Measurements from ENCODE around the gene FREM3.

FREM3 gene

DNA sequence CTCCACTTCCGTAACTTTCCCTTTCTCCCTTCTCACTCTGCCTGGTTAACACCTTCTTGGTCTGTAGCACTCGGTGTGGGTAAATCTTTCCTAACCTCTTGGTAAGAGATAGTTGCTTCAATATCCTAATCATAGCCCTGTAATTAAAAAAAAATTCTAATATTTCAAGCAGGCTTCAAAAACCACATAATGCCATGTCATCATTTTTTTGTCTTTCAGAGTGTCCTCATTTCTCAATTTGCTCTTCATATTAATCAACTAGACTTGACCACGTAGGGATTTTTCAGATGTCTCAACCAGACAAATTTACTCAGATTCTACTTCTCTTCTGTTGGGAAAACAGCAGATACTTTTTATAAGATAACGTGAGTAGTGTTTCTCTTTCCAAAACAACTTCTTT, 91.0 kb downstream of the FREM3 start:
- no peaks in the 10 kb centered on the region for H4K20me1 ChIP-seq (ENCODE audit: insufficient read depth, low read length)
- H3K79me2 ChIP-seq (ENCODE audit: insufficient read depth, low read length): no peaks in the 10 kb centered on the region
- H3K9me3 ChIP-seq (ENCODE audit: insufficient read depth, low read length, severe bottlenecking): peaks cover 3% of the 10 kb centered on the region
- H3K27me3 ChIP-seq (ENCODE audit: insufficient read depth, low read length, poor library complexity): peaks cover 12% of the 10 kb centered on the region
- no peaks in the 10 kb centered on the region for H3K36me3 ChIP-seq (ENCODE audit: insufficient read depth, low read length)
- ATAC-seq (ENCODE audit: insufficient read depth, low read depth): no peak
- no peaks in the 10 kb centered on the region for H3K4me1 ChIP-seq (ENCODE audit: insufficient read depth, low read length)
- no peak overlapping the region for H3K27ac ChIP-seq (ENCODE audit: low read length)
- no peak for TF ChIP-seq EZH2 (IDR thresholded peaks at IDR 0.05; ENCODE audit: borderline replicate concordance, low read depth, low read length, severe bottlenecking)
- TF ChIP-seq, protein P1, sequence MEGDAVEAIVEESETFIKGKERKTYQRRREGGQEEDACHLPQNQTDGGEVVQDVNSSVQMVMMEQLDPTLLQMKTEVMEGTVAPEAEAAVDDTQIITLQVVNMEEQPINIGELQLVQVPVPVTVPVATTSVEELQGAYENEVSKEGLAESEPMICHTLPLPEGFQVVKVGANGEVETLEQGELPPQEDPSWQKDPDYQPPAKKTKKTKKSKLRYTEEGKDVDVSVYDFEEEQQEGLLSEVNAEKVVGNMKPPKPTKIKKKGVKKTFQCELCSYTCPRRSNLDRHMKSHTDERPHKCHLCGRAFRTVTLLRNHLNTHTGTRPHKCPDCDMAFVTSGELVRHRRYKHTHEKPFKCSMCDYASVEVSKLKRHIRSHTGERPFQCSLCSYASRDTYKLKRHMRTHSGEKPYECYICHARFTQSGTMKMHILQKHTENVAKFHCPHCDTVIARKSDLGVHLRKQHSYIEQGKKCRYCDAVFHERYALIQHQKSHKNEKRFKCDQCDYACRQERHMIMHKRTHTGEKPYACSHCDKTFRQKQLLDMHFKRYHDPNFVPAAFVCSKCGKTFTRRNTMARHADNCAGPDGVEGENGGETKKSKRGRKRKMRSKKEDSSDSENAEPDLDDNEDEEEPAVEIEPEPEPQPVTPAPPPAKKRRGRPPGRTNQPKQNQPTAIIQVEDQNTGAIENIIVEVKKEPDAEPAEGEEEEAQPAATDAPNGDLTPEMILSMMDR (IDR thresholded peaks at IDR 0.05; ENCODE audit: borderline replicate concordance, extremely low read depth, low read length, poor library complexity, severe bottlenecking): no peak
- H3K4me2 ChIP-seq (ENCODE audit: insufficient read depth, low read length): no peak overlapping the region
- H3K4me3 ChIP-seq (ENCODE audit: low read depth in 1 of 2, low read length in 2 of 2): no peak overlapping the region
- no peak overlapping the region for H3K9ac ChIP-seq (ENCODE audit: low read depth, low read length)
- H2AFZ ChIP-seq (ENCODE audit: low read depth, low read length): no peak overlapping the region
- no peak for DNase-seq

DNA sequence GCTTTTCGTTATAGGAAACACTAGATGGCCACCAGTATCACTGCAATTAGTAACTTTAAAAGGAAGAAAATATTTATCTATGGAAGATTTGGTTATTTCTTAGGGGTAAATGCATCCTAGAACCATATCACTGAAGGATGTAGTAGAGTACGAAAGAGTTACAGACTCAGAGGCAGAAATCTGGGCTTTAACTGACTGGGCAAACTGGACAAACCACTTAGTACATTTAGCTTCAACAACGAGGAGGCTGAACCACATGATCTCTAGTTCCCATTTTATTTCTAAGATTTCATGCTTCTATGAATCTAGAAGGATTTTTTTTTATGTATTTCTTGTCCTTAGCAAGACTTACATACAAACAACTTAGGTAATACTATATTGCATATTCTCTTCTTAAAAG, 94.0 kb downstream of the FREM3 start:
- H3K27ac ChIP-seq (ENCODE audit: low read length): no peak overlapping the region
- no peak overlapping the region for H3K9ac ChIP-seq (ENCODE audit: low read depth, low read length)
- DNase-seq: no peak
- no peaks in the 10 kb centered on the region for H3K36me3 ChIP-seq (ENCODE audit: insufficient read depth, low read length)
- peaks cover 3% of the 10 kb centered on the region for H3K9me3 ChIP-seq (ENCODE audit: insufficient read depth, low read length, severe bottlenecking)
- H3K79me2 ChIP-seq (ENCODE audit: insufficient read depth, low read length): no peaks in the 10 kb centered on the region
- no peaks in the 10 kb centered on the region for H3K4me1 ChIP-seq (ENCODE audit: insufficient read depth, low read length)
- ATAC-seq (ENCODE audit: insufficient read depth, low read depth): no peak
- no peak overlapping the region for H3K4me2 ChIP-seq (ENCODE audit: insufficient read depth, low read length)
- H3K4me3 ChIP-seq (ENCODE audit: low read depth in 1 of 2, low read length in 2 of 2): no peak overlapping the region
- H3K27me3 ChIP-seq (ENCODE audit: insufficient read depth, low read length, poor library complexity): peaks cover 4% of the 10 kb centered on the region
- no peak overlapping the region for H2AFZ ChIP-seq (ENCODE audit: low read depth, low read length)
- TF ChIP-seq, protein P1 (IDR thresholded peaks at IDR 0.05; ENCODE audit: borderline replicate concordance, extremely low read depth, low read length, poor library complexity, severe bottlenecking): no peak
- TF ChIP-seq EZH2 (IDR thresholded peaks at IDR 0.05; ENCODE audit: borderline replicate concordance, low read depth, low read length, severe bottlenecking): no peak
- no peaks in the 10 kb centered on the region for H4K20me1 ChIP-seq (ENCODE audit: insufficient read depth, low read length)

DNA sequence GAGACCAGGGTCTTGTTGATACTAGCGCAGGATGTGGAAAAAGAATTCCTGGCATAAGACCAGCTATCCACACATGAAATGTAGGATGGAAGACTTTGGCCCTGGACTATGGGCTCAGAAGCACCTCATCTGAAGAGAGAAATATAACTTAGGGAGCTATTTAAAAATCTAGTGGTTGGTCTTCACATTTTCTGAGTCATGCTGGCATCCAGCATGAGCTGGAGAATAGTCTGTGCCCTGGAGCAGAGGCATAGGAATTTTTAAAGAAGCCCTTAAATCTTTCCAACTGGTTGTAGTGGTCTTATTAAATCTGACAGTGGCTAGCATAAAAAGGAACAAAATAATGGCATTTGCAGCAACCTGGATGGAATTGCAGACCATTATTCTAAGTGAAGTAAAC, 100.6 kb downstream of the FREM3 start:
- Histone ChIP-seq H2AFZ (ENCODE audit: low read depth, low read length) (no peak overlapping the region), H4K20me1 (ENCODE audit: insufficient read depth, low read length) (no peaks in the 10 kb centered on the region), H3K9me3 (ENCODE audit: insufficient read depth, low read length, severe bottlenecking) (no peaks in the 10 kb centered on the region), H3K36me3 (ENCODE audit: insufficient read depth, low read length) (no peaks in the 10 kb centered on the region), H3K4me3 (ENCODE audit: low read depth in 1 of 2, low read length in 2 of 2) (no peak overlapping the region), H3K4me2 (ENCODE audit: insufficient read depth, low read length) (no peak overlapping the region), H3K27me3 (ENCODE audit: insufficient read depth, low read length, poor library complexity) (no peaks in the 10 kb centered on the region), H3K9ac (ENCODE audit: low read depth, low read length) (no peak overlapping the region), H3K27ac (ENCODE audit: low read length) (no peak overlapping the region), H3K79me2 (ENCODE audit: insufficient read depth, low read length) (no peaks in the 10 kb centered on the region), H3K4me1 (ENCODE audit: insufficient read depth, low read length) (no peaks in the 10 kb centered on the region)
- ATAC-seq (ENCODE audit: insufficient read depth, low read depth) (no peak), DNase-seq (no peak)
- TF ChIP-seq, protein P1 (IDR thresholded peaks at IDR 0.05; ENCODE audit: borderline replicate concordance, extremely low read depth, low read length, poor library complexity, severe bottlenecking): no peak
- no peak for TF ChIP-seq EZH2 (IDR thresholded peaks at IDR 0.05; ENCODE audit: borderline replicate concordance, low read depth, low read length, severe bottlenecking)

DNA sequence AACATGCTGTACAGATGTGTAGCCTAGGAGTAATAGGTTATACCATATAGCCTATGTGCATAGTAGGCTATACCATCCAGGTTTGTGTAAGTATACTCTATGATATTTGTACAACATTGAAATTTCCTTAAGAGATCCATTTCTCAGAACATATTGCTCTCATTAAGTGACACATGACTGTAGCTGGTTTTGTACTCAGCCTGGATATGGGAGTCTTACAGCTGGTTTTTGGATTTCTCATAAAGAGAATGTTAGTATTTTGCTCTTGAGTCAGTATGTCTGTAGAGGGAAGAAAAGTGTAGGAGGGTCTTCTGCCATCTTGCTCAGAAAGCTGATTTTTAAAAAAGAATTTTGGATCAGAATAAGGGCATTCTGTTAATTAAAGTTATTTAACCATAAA, 101.7 kb downstream of the FREM3 start:
- TF ChIP-seq EZH2 (IDR thresholded peaks at IDR 0.05; ENCODE audit: borderline replicate concordance, low read depth, low read length, severe bottlenecking): no peak
- TF ChIP-seq, protein P1 (IDR thresholded peaks at IDR 0.05; ENCODE audit: borderline replicate concordance, extremely low read depth, low read length, poor library complexity, severe bottlenecking): no peak
- no peaks in the 10 kb centered on the region for H3K9me3 ChIP-seq (ENCODE audit: insufficient read depth, low read length, severe bottlenecking)
- DNase-seq (no peak), ATAC-seq (ENCODE audit: insufficient read depth, low read depth) (no peak)
- H3K4me3 ChIP-seq (ENCODE audit: low read depth in 1 of 2, low read length in 2 of 2): no peak overlapping the region
- no peaks in the 10 kb centered on the region for H4K20me1 ChIP-seq (ENCODE audit: insufficient read depth, low read length)
- H3K4me2 ChIP-seq (ENCODE audit: insufficient read depth, low read length): no peak overlapping the region
- H3K4me1 ChIP-seq (ENCODE audit: insufficient read depth, low read length): no peaks in the 10 kb centered on the region
- no peaks in the 10 kb centered on the region for H3K27me3 ChIP-seq (ENCODE audit: insufficient read depth, low read length, poor library complexity)
- no peaks in the 10 kb centered on the region for H3K36me3 ChIP-seq (ENCODE audit: insufficient read depth, low read length)
- no peak overlapping the region for H3K27ac ChIP-seq (ENCODE audit: low read length)
- no peak overlapping the region for H2AFZ ChIP-seq (ENCODE audit: low read depth, low read length)
- no peak overlapping the region for H3K9ac ChIP-seq (ENCODE audit: low read depth, low read length)
- no peaks in the 10 kb centered on the region for H3K79me2 ChIP-seq (ENCODE audit: insufficient read depth, low read length)

Data from DND-41 (cell line).